HT-29 (cell line): ENCODE measurements around the gene TOP2A. TPM values are rescaled to one million over a fixed set of nuclear protein-coding genes. Genes with fewer than 3 reads are reported as not detected.
"Not testable (repeated sequence)": the region's sequence is repeated elsewhere in the genome, so short reads cannot be mapped to it uniquely, and the experiment has no call there.

Source experiments
- DNase-seq: peaks from one replicate; pipeline ENCODE4 v3.0.0-alpha.2; 2015; ENCODE audit warnings: low spot score
- total RNA-seq: library from RNA; depleted of rRNA; stranded (reverse); fragments of >200 nt; shearing (Covaris generic); gene quantifications from 2 replicates; pipeline ENCODE4 v1.2.3, GENCODE V29; 2014

Gene TOP2A
- total RNA-seq, 1 experiment from 2014 or later, result 74.9 TPM

DNA sequence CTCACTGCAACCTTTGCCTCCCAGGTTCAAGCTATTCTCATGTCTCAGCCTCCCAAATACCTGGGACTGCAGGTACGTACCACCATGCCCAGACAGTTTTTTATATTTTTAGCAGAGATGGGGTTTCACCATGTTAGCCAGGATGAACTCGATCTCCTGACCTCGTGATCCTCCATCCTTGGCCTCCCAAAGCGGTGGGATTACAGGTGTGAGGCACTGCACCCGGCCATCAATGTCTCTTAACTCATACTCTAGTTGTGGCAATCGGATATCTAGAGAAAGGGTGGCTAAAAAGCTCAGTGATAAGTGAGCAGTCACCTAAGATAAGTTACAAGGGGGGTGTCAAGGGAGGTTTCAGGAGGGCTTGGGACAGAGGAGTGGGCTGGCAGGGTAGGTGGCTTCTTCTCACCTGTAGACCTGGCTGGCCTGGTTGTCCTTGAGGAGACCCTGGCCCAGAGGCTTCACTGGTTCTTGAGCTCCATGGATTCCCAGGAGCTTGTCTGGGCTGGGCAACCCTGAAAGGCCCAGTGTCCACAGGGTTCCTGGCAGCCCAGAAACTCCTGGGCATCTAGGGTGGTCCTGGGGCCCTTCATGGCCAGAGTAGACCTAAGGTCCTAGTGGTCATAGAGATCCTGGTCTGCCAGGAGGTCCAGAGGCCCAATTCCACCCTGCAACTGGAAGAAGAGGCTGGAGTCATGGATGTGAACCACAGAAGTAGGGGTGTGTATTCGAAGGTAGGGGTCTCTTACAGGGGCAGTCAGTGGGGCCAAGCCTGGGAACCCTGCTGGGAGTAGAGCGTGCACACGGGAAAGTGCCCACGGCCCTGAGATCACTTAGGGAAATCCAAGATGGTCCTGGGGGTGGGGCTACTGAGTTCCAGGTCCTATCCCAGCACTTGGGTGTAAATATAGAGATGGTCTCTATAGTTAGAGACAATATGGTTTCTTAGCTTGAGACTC lies 12.9 kb upstream of the TOP2A start:
- DNase-seq, result no peak

DNA sequence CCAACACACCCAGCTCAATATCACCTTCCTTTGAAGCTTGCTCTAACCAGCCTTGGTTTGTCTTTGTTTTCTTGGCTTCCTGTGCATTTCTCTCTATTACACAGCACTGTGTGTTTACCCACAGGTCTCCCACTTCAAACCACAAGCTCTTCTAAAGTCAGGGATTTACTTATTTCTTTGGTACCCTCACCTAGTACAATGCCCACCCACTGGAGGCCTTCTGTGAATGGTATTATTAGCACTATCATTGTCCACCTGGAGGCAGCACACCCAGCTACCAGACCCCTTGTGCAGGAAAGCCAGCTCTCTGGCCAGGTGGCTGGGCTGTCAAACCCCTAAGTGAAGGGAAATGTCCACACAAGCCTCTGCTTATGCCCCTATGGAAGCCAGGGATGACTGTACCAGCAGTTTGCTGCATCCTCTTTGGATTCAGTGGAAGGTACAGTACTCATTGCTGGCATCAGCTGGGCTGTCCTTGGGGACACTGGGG lies 9.4 kb upstream of the TOP2A start:
- no peak for DNase-seq

DNA sequence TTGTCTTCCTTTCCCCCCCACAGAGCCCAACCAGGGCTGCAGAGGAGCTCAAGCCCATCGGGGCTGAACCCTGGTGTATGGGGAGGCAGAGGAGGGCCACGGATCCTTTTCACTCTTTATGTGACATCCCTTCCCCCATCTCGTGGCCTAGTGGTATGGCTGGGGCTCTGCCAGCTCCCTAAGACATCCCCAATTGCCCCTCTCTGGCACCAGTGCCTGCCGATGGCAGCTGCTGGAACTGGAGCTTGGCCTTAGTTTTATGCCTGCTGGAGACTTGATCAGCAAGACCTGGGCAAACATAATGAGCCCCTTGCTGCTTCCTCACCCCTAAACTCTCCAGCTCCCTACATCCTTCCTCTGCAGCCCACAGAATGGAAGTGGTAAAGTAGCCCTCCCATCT lies 8.0 kb upstream of the TOP2A start:
- DNase-seq, result no peak

DNA sequence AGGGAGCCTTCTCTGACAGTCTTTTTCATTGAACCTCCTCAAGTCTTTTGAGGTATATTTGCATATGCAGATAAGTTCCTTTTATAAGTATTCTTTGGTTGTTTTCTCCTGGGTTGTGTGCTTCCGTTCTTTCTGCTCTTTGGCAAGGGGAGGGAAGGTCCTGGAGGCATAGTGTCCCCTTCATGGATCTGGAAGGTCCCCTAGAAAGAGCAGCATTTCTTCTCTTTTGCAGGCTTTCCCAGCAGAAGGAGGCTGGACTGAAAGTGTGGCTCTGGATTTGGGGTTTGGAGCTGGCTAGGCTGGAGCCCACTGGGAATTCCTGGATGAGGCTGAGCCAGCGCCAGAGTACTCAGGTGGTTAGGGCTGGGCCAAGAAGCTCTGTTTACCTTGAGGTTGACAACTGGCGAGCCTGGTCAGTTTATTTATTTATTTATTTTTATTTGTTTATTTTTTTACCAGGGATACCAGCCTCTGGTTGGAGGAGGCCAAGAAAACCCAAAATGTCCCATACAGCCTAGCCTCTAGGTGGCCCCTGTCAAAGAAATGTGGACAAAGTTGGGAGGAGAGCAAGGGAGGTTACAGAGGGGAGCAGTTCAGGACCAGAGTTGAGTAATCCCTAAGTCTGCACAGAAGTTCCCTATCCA lies 5.4 kb upstream of the TOP2A start:
- peak; percentile 68 for DNase-seq

DNA sequence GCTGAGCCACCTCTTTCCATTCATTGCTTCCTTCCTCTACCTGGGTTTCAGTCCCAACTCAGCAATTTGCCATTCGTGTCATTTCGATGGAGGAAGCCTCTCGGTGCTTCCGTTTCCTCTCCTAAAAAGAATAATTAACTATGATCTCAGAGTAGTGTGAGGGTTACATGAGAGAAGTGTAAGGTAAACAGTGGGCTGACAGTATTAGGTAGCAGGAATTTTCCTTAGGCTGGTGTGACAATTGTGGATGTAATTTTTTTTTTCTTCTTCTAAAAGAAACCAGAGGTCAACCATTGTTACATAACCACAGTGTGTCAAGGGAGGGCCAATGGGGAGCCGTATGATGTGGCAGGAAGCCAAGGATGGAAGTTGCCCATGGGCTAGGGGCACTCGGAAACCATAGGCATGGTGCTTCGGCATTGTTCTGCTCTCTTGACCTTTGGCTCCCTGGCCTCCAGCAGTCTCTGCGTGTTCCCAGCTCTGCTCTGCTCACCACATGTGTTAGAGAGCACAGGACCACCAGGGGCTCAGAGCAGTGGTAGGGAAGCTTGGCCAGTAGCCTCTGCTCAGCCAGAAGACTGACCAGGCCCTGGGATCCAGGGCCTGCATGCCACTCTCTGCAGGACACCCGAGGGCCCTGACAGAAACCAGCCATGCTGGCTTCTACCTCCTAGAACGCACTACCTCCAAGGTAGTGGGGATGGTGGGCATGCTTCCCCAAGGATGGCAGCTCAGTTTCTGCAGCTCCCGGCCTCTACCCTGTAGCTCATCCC lies 2.0 kb upstream of the TOP2A start:
- peak; percentile 40 for DNase-seq

- no peak for DNase-seq
Measured at GRCh38 chr17:40418428-40418706, 671 bp upstream of the TOP2A start.

DNA sequence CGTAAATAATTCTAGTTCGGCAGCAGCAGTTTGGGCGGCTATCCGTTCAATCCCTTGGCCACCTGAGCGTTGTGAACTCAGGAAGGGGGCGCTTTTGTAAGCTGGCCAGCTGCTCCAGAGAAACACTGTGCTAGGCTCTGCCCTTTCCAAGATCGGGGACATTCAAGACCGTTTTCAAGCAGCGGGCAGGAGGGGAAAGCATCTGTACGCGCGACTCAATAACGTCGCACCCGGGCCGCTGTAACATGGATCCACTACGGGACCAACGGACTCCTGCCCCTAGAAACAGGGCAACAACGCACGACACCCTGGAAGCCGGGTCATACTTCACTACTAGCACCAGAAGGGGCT lies 463 bp downstream of the TOP2A start:
- DNase-seq, result peak; percentile 56

GRCh38 chr17:40416671-40417070 lies 1.0 kb downstream of the TOP2A start:
- no peak for DNase-seq

GRCh38 chr17:40415390-40415789 lies 2.3 kb downstream of the TOP2A start:
- peak; percentile 62 for DNase-seq

- not testable (repeated sequence) for DNase-seq
Measured at GRCh38 chr17:40414312-40414711, 3.4 kb downstream of the TOP2A start.

- no peak for DNase-seq
Measured at GRCh38 chr17:40412880-40413279, 4.8 kb downstream of the TOP2A start.

DNA sequence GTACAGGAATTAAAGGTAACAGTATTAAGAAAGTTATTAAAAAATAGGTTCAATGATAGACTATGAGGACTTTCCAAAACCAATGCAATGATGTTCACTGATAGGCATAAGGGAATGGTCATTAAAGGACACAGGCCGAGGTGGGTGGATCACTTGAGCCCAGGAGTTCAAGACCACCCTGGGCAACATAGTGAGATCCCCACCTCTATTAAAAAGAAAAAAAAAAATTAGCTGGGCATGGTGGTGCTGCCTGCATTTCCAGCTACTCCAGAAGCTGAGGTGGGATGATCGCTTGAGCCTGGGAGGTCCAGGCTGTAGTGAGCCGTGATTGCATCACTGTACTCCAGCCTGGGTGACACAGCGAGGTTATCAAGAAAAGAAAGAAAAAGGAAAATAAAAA lies 5.9 kb downstream of the TOP2A start:
- DNase-seq, result no peak

DNA sequence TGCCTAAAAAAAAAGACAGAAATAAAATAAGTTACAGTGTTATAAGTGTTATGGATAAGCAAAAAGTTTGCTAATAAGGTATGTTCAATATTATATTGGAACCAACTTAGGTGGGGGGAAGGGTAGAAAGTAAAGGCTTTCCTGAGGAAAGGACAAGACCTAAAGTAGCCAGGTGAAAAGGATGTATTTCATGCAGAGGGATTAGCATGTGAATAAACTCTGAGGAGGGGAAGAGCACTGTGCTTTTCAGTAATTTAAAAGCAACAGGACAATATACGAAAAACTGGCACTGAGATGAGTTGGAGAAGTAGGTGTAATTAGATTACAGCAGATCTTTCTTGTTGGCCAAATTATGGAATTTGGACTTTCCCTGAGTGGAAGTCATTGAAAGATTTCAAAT lies 7.6 kb downstream of the TOP2A start:
- DNase-seq, result no peak

- DNase-seq, result not testable (repeated sequence)
Measured at GRCh38 chr17:40409540-40409939, 8.2 kb downstream of the TOP2A start.

- DNase-seq, result no peak
Measured at GRCh38 chr17:40407460-40407859, 10.2 kb downstream of the TOP2A start.

DNA sequence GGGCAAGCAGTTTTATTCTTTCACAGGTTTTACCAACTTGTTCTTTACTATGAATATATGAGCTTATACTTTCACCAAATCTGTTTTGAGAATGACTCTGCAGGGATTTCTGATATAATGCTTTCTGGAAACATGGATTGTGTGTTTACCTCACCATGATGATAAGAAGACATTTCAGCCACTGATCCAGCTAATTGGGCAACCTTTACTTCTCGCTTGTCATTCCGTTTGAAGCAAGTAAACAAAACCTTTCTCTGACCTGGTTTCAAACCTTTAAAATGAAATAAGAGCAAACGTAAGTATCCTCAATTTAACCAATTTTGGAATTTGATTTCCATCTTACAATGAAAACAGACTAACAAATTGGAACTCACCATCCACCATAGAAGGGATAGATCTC lies 13.7 kb downstream of the TOP2A start:
- DNase-seq, result no peak

DNA sequence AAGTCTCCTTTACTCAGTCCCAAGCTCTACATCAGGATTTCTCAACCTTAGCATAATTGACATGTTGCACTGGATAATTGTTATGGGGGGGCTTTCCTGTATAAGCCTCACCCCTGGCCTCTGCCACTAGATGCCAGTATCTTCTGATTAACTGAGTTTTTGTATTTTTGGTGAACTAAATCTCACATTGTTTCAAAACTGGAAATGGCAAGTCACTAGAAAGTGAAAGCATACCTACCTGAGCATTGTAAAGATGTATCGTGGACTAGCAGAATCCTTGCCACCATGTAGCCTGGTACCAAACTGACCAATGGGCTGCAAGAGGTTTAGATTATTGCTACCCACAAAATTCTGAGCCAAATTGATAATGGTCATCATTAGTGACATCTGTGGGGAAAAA lies 15.0 kb downstream of the TOP2A start:
- no peak for DNase-seq

DNA sequence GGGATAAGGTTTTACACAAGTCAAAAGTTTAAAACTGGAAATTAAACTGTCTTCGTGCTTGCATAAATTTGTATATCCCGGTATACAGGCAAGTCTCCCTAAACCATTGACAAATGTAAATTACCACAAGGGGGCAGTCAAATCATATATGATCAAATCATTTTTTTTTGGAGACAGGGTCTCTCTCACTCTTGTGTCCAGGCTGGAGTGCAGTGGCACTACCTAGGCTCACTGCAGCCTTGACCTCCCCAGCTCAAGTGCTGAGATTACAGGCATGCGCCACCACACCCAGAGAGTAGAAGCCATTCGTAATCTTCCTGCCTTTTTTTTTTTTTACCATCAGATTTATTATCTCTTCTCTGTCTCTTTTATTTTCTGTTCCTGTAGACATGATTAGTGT lies 18.5 kb downstream of the TOP2A start:
- DNase-seq, result peak; percentile 66

DNA sequence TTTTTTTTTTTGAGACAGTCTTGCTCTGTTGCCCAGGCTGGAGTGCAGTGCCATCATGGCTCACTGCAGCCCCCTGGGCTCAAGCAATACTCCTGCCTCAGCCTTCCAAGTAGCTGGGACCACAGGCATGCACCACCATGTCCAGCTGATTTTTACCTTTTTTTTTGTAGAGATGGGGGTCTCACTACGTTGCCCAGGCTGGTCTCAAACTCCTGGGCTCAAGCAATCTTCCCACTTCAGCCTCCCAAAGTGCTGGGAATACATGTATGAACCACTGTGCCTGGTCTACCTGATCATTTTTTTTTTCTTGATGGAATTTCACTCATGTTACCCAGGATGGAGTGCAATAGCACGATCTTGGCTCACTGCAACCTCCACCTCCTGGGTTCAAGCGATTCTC lies 31.1 kb downstream of the TOP2A start:
- DNase-seq, result not testable (repeated sequence)

DNA sequence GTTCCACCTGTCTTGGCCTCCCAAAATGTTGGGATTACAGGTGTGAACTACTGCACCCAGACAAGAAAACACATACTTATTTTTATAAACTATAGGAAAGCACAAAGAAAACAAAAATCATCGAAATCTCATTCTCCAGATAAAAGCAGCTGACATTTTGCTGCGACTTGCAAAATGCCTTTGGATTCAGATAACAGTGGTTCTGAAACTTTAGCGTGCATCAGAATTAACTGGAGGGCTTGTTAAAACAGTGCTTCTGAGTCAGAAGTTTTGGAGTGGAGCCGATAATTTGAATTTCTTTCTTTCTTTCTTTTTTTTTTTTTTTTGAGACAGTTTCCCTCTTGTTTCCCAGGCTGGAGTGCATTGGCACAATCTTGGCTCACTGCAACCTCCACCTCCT lies 35.4 kb downstream of the TOP2A start:
- DNase-seq, result no peak

DNA sequence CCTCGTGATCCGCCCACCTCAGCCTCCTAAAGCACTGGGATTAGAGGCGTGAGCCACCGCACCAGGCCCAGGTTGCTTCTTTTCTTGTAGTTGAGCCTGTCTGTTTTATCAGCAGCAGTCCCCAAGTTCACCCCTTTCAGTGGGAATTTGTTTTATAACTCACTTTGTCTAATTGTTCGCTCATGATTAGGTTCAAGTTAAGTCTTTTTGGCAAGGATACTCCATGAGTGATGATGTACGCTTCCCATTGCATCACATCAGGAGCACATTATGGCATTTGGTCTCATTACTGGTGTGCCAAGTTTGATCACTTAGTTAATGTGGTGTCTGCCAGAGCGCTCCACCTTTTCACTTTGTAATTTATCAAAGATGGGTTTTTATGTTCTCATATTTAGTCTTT lies 38.7 kb downstream of the TOP2A start:
- no peak for DNase-seq

- DNase-seq, result no peak
Measured at GRCh38 chr17:40377832-40378231, 39.9 kb downstream of the TOP2A start.
